Gastroesophageal sphincter (tissue), 4 donors: ENCODE data around the gene CAMK1D. TPM values are rescaled to one million over a fixed set of nuclear protein-coding genes. Genes with fewer than 3 reads are reported as not detected.

Source experiments
- ATAC-seq: fragments of 150-250 bp; one replicate; pipeline ENCODE4 v1.9.1; 2016; ENCODE audit warnings: mild to moderate bottlenecking, moderate library complexity
- H3K27ac ChIP-seq, 4 donors: fragments of 200-600 bp; sonication (generic) in 3 of 4; 1 replicate in 3 of 4; 2 replicates in 1 of 4; pipeline ENCODE4 v1.5.1; 2016 to 2019
- H3K27me3 ChIP-seq: fragments of 200-600 bp; sonication (generic); one replicate; pipeline ENCODE4 v1.5.1; 2019
- H3K36me3 ChIP-seq, 2 donors: fragments of 200-600 bp; sonication (generic); one replicate each; pipeline ENCODE4 v1.5.1; 2019; ENCODE audit warnings: control low read depth in 1 of 2
- H3K4me1 ChIP-seq, 3 donors: fragments of 200-600 bp; sonication (generic); 1 replicate in 2 of 3; 2 replicates in 1 of 3; pipeline ENCODE4 v1.5.1; 2016 to 2019; ENCODE audit warnings: control low read depth in 2 of 3
- H3K4me3 ChIP-seq, 2 donors: fragments of 200-600 bp; sonication (generic); one replicate each; pipeline ENCODE4 v1.5.1; 2019; ENCODE audit warnings: mild to moderate bottlenecking in 1 of 2, moderate library complexity in 1 of 2
- H3K9me3 ChIP-seq, 3 donors: fragments of 200-600 bp; sonication (generic); one replicate each; pipeline ENCODE4 v1.5.1; 2017 to 2019; ENCODE audit warnings: control low read depth in 2 of 3
- CTCF ChIP-seq, 4 experiments: fragments of 200-600 bp in 2 of 4; fragments of 450-650 bp in 2 of 4; sonication (generic) in 1 of 4; IDR thresholded peaks; one replicate each; pipeline ENCODE4 v1.5.1; 2017 to 2019; ENCODE audit warnings: antibody characterized with exemption in 4 of 4, mild to moderate bottlenecking in 2 of 4, moderate library complexity in 2 of 4
- EP300 ChIP-seq: sonication (generic); formaldehyde crosslinking; IDR thresholded peaks from one replicate; pipeline ENCODE4 v1.6.1; 2017; ENCODE audit warnings: antibody characterized with exemption, mild to moderate bottlenecking
- POLR2A ChIP-seq, 2 donors: fragments of 450-650 bp; IDR thresholded peaks; one replicate each; pipeline ENCODE4 v1.6.1; 2017; ENCODE audit warnings: antibody characterized with exemption in 2 of 2, mild to moderate bottlenecking in 2 of 2, moderate library complexity in 1 of 2
- POLR2AphosphoS5 ChIP-seq: sonication (generic); formaldehyde crosslinking; IDR thresholded peaks from one replicate; pipeline ENCODE4 v1.6.1; 2017; ENCODE audit warnings: antibody characterized with exemption
- WGBS, 2 donors: methylation state at CpG; one replicate each; pipeline ENCODE4 v1.1.5; 2018; ENCODE audit warnings: low coverage in 1 of 2; 5-methylcytosine and 5-hydroxymethylcytosine counted together
- total RNA-seq, 4 donors: library from RNA; depleted of rRNA; stranded (reverse); fragments of >200 nt; gene quantifications; one replicate each; pipeline ENCODE4 v1.1.0, GENCODE V29; 2016

CAMK1D gene
- total RNA-seq, 4 donors from 2014 or later, result 11.6 to 18.3 (median 15.3) TPM

- 63 to 90% methylated on average over 7 to 8 of the region's 8 CpGs for WGBS, 2 donors
- Histone ChIP-seq H3K4me3 (no peak overlapping the region), H3K27me3 (no peaks in the 10 kb centered on the region), H3K36me3 (no peaks in the 10 kb centered on the region), H3K9me3 (no peaks in the 10 kb centered on the region), H3K4me1 (peaks cover 0 to 20% (median 0%) of the 10 kb centered on the region in 3 donors), H3K27ac (no peak overlapping the region)
- TF ChIP-seq POLR2A (IDR thresholded peaks at IDR 0.05), result no peak
- no peak for TF ChIP-seq EP300
- no peak for TF ChIP-seq POLR2AphosphoS5
- ATAC-seq, result no peak
These were observed 161.2 kb downstream of the CAMK1D start for GRCh38 chr10:12510501-12510941.

GRCh38 chr10:12510984-12511383 lies 161.6 kb downstream of the CAMK1D start:
- Histone ChIP-seq H3K9me3 (no peaks in the 10 kb centered on the region), H3K27me3 (no peaks in the 10 kb centered on the region), H3K4me3 (no peak overlapping the region), H3K36me3 (no peaks in the 10 kb centered on the region), H3K4me1 (peaks cover 0 to 20% (median 0%) of the 10 kb centered on the region in 3 donors), H3K27ac (no peak overlapping the region)
- TF ChIP-seq POLR2AphosphoS5, result no peak
- TF ChIP-seq CTCF (IDR thresholded peaks at IDR 0.05), result no peak
- no peak for TF ChIP-seq POLR2A (IDR thresholded peaks at IDR 0.05)
- no peak for ATAC-seq
- 62 to 70% methylated on average over 2 to 4 of the region's 4 CpGs for WGBS, 2 donors

- no peaks in the 10 kb centered on the region for H3K36me3 ChIP-seq
- H3K27ac ChIP-seq, result no peak overlapping the region
- 95% methylated on average over 9 of the region's 9 CpGs; no CpG with 5 or more reads in 1 of the 2 donors for WGBS, 2 donors
- no peaks in the 10 kb centered on the region for H3K9me3 ChIP-seq
- H3K27me3 ChIP-seq, result no peaks in the 10 kb centered on the region
- no peak overlapping the region for H3K4me3 ChIP-seq
- ATAC-seq, result no peak
- no peak for TF ChIP-seq EP300
- no peak for TF ChIP-seq POLR2AphosphoS5
- TF ChIP-seq CTCF (IDR thresholded peaks at IDR 0.05), result no peak
- TF ChIP-seq POLR2A (IDR thresholded peaks at IDR 0.05), result no peak
- peaks cover 0 to 20% (median 0%) of the 10 kb centered on the region in 3 donors for H3K4me1 ChIP-seq
These were observed 162.3 kb downstream of the CAMK1D start for GRCh38 chr10:12511651-12512050.

- Histone ChIP-seq H3K4me1 (peaks cover 0 to 20% (median 0%) of the 10 kb centered on the region in 3 donors), H3K27ac (no peak overlapping the region), H3K4me3 (no peak overlapping the region), H3K36me3 (no peaks in the 10 kb centered on the region), H3K9me3 (no peaks in the 10 kb centered on the region), H3K27me3 (no peaks in the 10 kb centered on the region)
- WGBS, 2 donors, result 77 to 88% methylated on average over 13 to 17 of the region's 18 CpGs
- TF ChIP-seq CTCF (IDR thresholded peaks at IDR 0.05) (no peak), POLR2AphosphoS5 (no peak), EP300 (no peak), POLR2A (IDR thresholded peaks at IDR 0.05) (no peak)
- no peak for ATAC-seq
These were observed 163.1 kb downstream of the CAMK1D start for GRCh38 chr10:12512332-12513002.

GRCh38 chr10:12513003-12513365 lies 163.6 kb downstream of the CAMK1D start:
- Histone ChIP-seq H3K4me1 (peaks cover 0 to 20% (median 0%) of the 10 kb centered on the region in 3 donors), H3K9me3 (no peaks in the 10 kb centered on the region), H3K36me3 (no peaks in the 10 kb centered on the region), H3K27ac (no peak overlapping the region), H3K27me3 (no peaks in the 10 kb centered on the region), H3K4me3 (no peak overlapping the region)
- no peak for ATAC-seq
- WGBS, 2 donors, result 93 to 100% methylated on average over 3 to 5 of the region's 5 CpGs
- TF ChIP-seq POLR2AphosphoS5, result no peak
- no peak for TF ChIP-seq CTCF (IDR thresholded peaks at IDR 0.05)
- TF ChIP-seq POLR2A (IDR thresholded peaks at IDR 0.05), result no peak
- no peak for TF ChIP-seq EP300
